HTERT RPE-1 (cell line): ENCODE measurements around the gene RUNDC1.
"Not testable (repeated sequence)": the region's sequence is repeated elsewhere in the genome, so short reads cannot be mapped to it uniquely, and the experiment has no call there.

Experiments used
- in situ Hi-C: fragments of 300-500 bp; cut with MboI; formaldehyde crosslinking; loops from 4 replicates; pipeline ENCODE4 v1.14.3; 2020; ENCODE audit warnings: low sequenced_read_pairs

The RUNDC1 gene

DNA sequence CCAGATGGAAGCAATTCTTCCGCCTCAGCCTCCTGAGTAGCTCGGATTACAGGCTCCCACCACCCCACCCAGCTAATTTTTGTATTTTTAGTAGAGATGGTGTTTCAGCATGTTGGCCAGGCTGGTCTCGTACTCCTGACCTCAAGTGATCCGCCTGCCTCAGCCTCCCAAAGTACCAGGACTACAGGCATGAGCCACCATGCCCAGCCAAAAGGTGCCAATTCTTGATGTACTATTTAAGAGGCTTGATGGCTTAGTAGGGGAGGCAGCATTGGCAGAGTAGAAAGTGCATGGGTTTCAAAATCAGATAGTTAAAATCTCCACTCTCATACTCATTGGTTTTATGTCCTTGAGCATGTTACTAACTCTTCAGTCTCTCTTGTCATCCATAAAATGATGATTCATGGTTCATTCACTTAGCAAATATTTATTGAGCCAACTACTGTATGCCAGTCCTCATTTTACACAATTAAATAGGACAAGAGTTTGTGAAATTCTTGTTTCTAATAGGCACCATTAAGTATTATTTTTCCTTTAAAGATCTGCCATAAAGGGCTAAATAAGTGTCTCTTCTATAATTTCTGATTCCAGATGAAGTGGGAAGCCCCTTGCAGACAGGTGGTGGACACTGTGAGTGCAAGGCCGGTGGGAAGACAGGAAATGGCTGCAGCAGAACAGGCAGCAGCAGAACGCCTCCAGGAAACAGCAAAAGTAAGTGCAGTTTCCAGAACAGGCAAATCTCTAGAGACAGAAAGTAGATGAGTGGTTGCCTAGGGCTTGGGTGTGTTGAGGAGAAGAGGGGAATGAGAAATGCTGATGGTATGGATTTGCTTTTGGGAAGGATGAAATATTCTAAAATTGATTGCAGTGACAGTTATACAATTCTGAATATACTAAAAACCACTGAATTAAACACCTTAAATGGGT is 9.6 kb downstream of the RUNDC1 start:
- in situ Hi-C loops = no loop called here

DNA sequence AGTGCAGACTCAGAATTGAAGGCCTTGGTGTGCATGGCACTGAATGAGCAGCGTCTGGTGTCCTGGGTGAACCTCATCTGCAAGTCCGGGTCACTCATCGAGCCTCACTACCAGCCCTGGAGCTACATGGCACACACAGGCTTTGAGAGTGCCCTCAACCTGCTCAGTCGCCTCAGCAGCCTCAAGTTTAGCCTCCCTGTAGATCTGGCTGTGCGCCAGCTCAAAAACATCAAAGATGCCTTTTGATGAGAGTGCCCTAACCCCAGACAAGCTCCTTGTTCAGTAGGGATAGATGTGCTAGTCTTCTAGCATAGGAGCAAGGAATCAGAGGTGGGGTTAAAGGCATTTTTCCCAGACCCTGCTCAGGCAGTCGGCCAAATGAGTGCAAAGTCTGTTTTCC is 11.1 kb downstream of the RUNDC1 start:
- in situ Hi-C loops = no loop called here

DNA sequence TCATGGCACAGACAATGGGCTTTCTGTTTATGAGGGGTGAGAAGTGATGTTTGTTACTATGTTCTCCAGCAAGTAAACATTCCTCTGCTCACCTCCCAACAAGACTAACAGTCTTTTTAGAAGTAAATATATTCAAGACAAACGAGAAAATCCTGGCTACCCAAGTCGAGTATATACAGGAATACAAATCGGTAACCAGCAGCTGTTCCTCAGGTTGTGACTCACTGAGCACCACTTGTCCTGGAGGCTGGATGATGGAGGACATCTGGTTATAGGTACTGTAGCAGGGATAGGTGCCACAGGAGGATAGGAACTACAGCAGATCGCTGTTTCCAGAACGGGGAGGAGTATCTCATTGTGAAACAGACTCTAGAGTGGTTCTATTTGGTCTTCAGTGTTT is 12.5 kb downstream of the RUNDC1 start:
- in situ Hi-C loops = no loop called here

DNA sequence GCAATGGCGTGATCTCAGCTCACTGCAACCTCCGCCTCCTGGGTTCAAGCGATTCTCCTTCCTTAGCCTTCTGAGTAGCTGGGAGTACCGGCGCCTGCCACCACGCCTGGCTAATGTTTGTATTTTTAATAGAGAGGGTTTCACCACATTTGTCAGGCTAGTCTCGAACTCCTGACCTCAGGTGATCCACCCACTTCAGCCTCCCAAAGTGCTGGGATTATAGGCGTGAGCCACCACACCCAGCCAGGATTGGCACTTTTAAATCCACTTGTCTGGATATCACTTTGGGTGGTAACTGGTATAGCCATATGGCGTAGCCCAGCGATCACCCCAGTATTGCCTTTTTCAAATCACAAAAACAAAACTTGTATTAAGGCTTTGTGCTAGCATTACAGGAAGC is 13.5 kb downstream of the RUNDC1 start:
- in situ Hi-C loops = not testable (repeated sequence)

DNA sequence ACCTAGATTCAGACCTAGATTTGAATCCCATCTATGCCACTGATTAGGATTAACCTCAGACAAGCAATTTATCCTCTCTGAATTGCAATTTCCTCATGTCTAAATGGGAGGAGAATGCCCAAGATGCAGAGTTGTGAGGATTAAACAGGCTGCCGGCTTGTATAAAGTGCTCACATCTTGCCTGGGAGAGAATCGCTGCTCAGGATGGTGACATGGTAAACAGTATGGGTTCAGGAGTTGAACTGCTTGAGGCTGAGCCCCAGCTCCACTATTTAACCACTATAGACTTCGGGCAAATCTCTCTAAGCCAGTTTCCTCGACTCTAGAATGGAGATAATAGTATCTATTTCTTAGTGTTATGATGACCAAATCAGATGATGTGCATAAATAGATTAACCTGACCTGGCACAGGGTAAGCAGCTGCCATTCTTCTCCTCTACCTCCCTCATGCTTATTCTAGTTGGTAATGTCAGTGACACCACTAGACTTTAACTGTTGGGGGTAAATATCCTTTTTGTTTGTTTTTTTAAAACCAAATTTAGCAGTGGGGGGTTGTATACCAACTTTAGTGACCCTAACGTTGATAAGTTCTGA is 17.1 kb downstream of the RUNDC1 start:
- in situ Hi-C loops = no loop called here

DNA sequence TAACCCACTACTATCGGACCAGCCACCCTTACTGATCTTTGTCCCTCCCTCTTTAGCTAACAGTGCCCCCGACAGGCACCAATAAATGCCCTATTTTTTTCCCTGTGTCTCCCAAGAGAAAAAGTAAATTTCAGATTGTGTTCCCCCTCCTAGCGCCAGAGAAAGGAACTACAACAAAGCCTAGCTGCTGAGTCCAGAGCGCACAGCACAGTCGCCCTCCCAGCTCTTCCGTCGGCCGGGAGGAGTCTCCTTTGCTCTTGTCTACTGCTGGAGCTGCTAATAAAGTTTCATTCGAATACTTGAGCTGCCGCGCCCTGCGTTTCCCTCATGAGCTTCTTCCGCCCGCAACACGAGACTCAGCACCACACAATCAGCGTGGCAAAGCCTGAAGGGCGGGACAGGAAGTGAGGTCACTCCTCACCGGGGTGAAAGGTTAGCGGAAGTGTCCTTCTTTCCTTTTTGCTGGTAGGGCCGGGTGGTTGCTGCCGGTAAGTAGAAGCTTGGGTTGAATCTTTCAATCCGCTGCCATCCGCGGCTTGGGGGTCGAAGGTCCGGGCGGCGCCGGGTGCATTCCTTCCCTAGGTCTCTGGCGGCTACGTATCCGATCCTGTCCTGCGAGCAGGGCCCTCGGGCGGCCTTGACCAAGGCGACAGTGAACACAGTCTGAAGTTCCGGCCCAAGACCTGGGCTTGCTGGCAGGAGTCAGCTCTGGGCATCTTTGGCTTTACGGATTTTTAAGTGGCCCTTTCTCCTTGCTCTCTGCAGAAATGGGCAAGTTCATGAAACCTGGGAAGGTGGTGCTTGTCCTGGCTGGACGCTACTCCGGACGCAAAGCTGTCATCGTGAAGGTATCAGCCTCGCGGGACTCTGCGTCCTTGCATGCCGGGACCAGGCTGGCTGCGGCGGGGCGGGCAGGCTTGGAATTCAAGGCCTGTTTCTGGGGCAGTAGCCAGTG is 17.9 kb downstream of the RUNDC1 start, which contains the start of gene RPL27:
Gene RPL27 (plus strand): TSS at position 436 of the 955 bp plus-strand sequence. CDS start 332 bp downstream, at position 768.
- in situ Hi-C loops = no loop called here

DNA sequence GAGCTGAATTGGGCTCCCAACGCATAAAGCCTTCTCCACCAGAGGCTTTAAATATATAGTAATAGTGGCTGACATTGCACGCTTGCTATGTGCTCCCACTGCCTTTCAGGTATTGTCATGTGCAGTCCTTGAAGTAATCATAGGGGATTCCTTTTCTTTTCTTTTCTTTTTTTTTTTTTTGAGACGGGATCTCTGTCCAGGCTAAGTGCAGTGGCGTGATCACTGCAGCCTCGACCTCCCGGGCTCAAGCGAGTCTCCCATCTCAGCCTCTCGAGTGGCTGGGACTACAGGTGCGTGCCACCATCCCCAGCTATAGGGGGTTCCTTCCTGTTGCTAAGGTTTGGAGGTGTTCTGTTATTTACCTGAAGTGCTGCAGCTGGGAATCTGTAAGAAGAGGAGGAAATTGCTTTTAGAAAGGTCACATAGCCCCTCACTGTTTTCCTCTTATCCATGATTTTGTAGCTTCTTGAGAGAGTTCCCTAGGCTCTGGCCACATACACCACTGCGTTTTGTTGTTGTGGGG is 18.7 kb downstream of the RUNDC1 start:
- in situ Hi-C loops = no loop called here

DNA sequence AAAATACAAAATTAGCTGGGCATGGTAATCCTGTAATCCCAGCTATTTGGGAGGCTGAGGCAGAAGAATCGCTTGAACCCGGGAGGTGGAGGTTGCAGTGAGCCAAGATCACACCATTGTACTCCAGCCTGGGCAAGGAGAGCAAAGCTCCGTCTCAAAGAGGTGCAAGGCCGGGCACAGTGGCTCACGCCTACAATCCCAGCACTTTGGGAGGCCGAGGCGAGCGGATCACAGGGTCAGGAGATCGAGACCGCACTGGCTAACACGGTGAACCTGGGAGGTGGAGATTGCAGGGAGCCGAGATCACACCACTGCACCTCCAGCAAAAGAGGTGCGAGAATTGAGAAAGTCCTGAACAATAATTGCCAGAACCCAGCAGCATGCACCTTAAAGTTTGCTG is 20.5 kb downstream of the RUNDC1 start:
- in situ Hi-C loops = not testable (repeated sequence)

DNA sequence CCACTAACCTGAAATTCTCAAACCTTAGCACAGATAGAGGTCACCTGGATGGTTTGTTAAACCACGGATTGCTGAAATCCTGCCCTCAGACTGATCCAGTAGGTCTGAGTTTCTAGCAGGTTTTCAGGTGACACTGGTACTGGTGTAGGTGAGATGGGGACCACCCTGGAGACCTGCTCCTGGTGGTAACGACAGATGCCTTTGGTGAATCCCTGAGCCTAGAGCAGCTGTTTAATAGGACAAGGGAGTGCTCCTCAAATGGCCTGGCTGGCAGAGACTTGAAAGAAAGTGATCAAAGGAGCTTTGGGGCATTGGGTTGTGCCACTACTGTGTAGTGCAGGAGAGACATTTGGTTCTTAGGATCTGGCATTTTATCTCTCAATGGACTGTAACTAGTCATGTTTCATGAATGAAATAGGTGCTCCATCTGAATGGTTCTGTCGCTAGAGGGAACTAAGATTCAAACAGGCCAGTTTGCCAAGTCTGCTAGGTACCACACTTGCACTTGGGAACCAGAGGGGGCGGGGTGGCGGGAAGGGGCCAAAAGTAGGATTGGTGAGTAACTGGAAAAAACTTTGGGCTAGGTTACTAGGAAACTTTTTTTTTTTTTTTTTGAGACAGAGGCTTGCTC is 23.3 kb downstream of the RUNDC1 start:
- in situ Hi-C loops = no loop called here

DNA sequence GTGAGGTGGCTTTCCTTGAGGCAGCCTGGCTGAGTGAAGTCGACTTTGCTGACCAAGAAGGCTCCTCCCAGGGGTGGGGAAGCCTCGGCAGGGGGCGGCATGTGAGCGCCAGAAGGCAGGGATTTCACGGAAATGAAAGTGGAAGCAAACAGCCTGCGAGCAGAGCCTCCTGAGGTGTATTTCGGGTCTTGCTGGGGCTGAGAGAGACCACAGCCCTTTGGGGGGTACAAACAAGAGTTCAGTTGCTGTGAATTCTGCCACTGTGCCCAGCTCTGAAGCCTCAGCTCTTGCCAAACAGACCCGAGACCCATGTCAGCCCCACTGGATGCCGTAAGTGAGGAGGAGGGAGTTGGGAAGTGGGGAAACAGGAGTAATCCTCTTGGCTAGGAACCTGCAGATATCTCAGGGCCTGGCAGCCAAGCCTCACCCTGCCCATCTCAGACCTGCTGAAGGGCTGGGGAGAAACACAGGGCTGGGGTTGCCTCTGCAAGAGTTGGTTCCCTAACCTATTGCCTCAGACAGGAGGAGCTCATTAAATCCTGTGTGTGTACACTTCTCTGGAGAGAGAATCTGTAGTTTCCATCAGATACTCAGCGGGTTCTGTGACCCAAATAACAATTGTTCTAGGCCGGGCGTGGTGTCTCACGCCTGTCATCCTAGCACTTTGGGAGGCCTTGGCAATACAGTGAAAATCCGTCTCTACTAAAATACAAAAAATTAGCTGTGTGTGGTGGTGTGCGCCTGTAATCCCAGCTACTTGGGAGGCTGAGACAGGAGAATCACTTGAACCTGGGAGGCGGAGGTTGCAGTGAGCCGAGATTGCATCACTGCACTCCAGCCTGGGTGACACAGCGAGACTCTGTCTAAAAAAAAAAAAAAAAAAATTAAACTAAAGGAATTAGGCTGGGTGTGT is 26.5 kb downstream of the RUNDC1 start, which contains the start of gene IFI35:
Gene IFI35 (plus strand): TSS at position 146 of the 913 bp plus-strand sequence. CDS start 164 bp downstream, at position 310.
- in situ Hi-C loops = no loop called here

DNA sequence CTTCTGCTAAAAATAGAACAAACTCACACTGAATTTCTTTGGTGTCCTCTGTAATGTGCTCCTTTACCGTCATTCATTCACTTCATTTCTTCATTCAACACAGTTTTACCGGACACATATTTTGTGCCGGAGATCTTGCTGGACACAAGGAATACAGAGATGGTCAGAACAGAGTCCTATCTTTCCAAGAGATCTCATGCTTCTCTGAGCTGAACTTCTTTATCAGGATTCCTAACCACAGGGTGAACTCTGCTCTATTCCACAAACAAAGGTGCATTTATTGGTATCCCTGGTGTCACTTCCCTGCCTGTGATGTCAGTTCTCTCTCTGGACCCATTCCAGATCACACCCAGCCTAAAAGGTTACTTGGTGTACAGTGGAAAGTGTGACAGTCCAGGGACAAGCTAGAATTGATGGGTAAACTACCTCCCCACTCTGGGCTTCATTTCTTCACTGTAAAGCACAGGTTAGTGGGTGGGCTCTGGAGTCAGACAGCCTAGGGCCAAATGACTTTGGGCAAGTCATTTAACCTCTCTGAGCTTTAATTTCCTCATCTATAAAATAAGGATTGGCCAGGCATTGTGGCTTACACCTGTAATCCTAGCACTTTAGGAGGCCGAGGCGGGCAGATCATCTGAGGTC is 30.4 kb downstream of the RUNDC1 start:
- in situ Hi-C loops = no loop called here

DNA sequence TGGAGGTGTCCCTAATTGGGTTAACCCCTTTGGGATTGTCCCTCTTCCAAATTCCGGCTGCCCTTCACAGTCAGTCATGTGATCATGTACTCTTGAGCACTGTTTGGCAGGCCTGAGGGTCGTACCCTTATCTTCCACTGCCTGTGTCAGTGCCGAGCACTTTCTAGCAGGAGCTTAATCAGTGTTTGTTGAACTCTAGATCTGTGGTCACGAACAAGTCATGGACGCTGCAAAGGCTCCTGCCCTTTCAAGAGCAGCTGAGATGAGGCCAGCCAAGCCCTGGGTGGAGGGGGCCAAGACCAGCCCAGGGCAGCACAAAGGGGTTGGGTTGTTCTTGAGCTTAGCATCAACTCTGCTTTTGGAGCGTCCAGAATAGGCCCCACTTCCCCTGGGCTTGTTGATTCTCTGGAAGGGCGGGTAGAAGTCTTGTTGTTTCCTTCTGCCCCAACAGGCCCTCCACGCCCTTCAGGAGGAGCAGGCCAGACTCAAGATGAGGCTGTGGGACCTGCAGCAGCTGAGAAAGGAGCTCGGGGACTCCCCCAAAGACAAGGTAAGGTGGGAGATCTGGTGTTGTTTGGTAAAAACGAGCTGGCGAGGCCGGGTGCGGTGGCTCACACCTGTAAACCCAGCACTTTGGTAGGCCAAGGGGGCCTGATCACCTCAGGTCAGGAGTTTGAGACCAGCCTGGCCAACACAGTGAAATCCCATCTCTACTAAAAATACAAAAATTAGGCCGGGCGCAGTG is 31.5 kb downstream of the RUNDC1 start:
- in situ Hi-C loops = no loop called here

DNA sequence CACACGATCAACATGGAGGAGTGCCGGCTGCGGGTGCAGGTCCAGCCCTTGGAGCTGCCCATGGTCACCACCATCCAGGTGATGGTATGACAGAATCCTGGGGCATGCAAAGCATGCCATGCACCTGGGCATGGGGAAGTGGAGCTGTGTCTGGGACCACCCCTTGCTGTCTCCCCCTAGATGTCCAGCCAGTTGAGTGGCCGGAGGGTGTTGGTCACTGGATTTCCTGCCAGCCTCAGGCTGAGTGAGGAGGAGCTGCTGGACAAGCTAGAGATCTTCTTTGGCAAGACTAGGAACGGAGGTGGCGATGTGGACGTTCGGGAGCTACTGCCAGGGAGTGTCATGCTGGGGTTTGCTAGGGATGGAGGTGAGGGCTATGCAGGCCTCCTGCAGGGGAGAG is 32.9 kb downstream of the RUNDC1 start:
- in situ Hi-C loops = no loop called here

DNA sequence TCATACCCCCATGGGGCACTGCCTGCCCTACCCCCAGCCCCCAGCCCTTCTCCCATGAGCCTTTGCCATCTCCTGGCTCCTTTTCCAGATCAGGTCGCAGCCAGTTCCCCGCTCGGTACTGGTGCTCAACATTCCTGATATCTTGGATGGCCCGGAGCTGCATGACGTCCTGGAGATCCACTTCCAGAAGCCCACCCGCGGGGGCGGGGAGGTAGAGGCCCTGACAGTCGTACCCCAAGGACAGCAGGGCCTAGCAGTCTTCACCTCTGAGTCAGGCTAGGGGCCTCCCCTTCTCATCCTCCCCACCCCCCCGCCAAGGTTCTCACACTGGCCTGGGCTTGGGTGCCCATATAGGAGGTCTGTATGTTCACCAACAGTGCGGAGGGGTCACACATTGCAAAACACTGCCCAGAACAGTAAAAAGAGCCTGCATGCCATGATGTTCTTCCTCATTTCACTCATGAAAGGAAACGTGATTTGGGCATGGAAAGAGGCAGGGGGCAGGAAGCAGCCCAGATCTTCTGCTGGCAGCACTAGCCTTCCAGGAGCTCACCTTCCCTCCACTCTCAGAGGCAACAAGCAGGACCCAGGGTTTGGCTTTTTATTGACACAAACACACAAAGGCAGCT is 33.8 kb downstream of the RUNDC1 start:
- in situ Hi-C loops = no loop called here

DNA sequence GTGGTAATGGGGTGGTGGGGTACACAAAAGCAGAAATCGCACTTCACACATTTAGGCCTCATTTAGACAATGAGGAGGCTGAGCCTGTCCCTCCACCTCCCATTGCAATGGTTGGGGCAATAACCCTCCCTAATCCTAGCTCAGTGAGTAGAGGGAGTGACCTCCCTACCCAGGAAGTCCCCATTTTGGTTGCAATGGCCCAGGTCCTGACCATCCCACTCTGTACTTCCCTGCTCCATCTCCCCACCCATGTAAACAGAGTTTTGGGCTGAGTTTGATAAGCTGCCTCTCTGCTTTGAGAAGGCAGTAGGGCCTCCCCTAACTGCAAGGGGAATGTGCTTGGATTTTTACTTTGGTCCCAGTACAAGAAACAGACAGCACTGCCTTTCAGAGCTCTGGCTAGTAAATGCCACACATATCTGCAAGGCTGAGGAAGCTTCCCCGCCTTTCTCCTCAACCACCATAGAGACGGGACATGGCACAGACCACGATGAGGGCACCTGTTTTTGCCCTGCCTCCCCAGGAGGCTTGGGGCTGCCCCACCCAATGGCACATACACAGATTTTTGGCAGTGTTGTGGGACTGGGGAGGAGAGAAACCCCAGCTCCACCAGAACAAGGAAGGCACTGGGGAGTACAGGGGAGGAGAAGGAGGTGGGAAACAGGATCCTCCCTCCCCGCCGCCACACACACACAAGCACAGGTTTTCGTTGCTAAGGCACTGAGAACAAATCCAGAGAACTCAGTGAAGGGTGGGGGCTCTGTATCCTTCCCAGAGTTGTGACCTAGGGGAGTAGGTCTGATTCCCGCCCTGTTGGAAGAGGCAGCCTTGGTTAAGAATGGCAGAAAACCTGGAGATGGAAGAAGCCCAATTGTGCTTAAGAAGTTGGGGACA is 34.5 kb downstream of the RUNDC1 start:
- in situ Hi-C loops = no loop called here

DNA sequence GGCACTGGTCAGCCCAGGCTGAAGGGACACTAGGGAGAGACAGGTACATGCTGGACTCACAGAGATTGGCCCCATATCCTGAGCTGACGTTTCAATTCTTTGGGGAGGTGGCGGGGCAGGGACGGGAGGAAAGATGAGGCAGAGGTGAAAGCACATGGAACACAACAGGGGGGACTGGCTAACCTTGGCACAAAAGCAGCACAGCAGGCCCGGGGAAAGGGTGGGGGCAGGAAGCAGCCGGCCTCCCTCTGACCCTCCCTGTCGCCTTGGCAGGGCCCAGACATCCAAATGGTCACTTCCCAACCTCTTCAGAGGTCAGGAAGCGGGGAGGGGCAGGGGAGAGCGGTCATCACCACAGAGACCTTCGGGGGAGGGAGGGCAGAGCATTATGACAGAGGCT is 35.2 kb downstream of the RUNDC1 start:
- in situ Hi-C loops = no loop called here

DNA sequence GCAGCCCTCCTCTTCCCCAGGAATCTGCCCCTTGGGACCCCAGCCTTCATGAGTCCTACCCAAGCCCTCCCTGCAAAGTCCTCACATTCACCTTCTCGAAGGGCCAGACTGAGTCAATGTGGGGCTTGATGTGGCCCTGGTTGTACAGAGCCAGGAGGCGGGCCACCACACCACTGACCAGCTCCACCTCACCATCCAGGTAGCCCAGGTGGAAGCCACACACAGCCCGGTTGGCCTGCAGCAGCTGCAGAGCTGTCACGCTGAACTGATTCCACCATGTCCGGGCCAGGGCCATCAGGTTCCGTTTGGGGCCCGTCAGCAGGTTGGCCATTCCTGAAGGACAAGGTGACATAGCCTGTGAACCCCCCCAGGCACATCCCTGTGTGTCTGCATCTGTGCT is 35.9 kb downstream of the RUNDC1 start:
- in situ Hi-C loops = no loop called here
